ENCODE data around the gene CD300E. TPM values are rescaled to one million over a fixed set of nuclear protein-coding genes. Genes with fewer than 3 reads are reported as not detected.
A peak's percentile ranks its signal among the peaks of the same experiment; 100 is the strongest.

The CD300E gene
- total and polyA plus RNA-seq, 2 donors (not counting 1 experiment from before 2014, with no cell fraction given) = 0.10 to 0.92 TPM

- Histone ChIP-seq H3K27me3 (replicated peaks in 1 of 4; ENCODE audit: control extremely low read depth in 1 of 4, control insufficient read depth in 3 of 4, insufficient read depth in 4 of 4, low read length in 3 of 4) (peaks cover 0 to 12% (median 1%) of the 10 kb centered on the region in 4 experiments), H3K36me3 (replicated peaks in 1 of 2; ENCODE audit: control extremely low read depth in 1 of 2, control insufficient read depth in 1 of 2, extremely low read depth in 1 of 2, insufficient read depth in 2 of 2, low read length in 1 of 2) (no peaks in the 10 kb centered on the region), H2AFZ (ENCODE audit: insufficient read depth, low read depth, low read length, poor library complexity, severe bottlenecking) (no peak overlapping the region), H3K4me1 (ENCODE audit: control insufficient read depth in 2 of 2, insufficient read depth in 2 of 2, low read length in 2 of 2) (peaks cover 35 to 38% of the 10 kb centered on the region in 2 donors), H3K9me3 (ENCODE audit: control extremely low read depth in 1 of 3, control insufficient read depth in 2 of 3, insufficient read depth in 1 of 3, low read length in 2 of 3) (peaks cover 0 to 16% (median 3%) of the 10 kb centered on the region in 3 donors), H3K79me2 (ENCODE audit: control insufficient read depth, insufficient read depth, low read length) (no peaks in the 10 kb centered on the region), H3K4me2 (replicated peaks; ENCODE audit: low read depth, low read length, poor library complexity, severe bottlenecking) (peak overlapping the region; percentile 40), H3K27ac (ENCODE audit: low read length in 2 of 2) (no peak overlapping the region), H4K20me1 (ENCODE audit: control insufficient read depth, insufficient read depth, low read length, poor library complexity, severe bottlenecking) (no peaks in the 10 kb centered on the region), H3K9ac (ENCODE audit: low read length) (no peak overlapping the region), H3K4me3 (ENCODE audit: control extremely low read depth in 1 of 5, extremely low read depth in 1 of 5, insufficient read depth in 1 of 5, low read depth in 2 of 5, low read length in 4 of 5) (no peak overlapping the region)
- intact Hi-C loops (cut with micrococcal nuclease) = no loop called here
- ATAC-seq (ENCODE audit: low read depth) = no peak
- ChIA-PET CTCF (interaction anchor here (0.7 kb wide), 1 partner anchor 40 kb away, joined by 3 read pairs; no protein-coding TSS in a partner anchor), POLR2A (no interaction called here)
- H3K27ac Mint-ChIP-seq = no peak overlapping the region
- H3K9me3 Mint-ChIP-seq (ENCODE audit: insufficient read depth) = no peaks in the 10 kb centered on the region
- no peak for TF ChIP-seq EZH2 (IDR thresholded peaks at IDR 0.05; ENCODE audit: borderline replicate concordance, insufficient read depth, low read depth, low read length, poor library complexity, severe bottlenecking)
- TF ChIP-seq CTCF (IDR thresholded peaks at IDR 0.05) = no peak
- H3K4me1 Mint-ChIP-seq = peaks cover 28% of the 10 kb centered on the region
- 100% methylated on average over 4 of the region's 10 CpGs for WGBS (ENCODE audit: insufficient coverage)
- no peak overlapping the region for H3K4me3 Mint-ChIP-seq
- DNase-seq = no peak
- peaks cover 10% of the 10 kb centered on the region for H3K27me3 Mint-ChIP-seq
Measured at GRCh38 chr17:74605361-74605760, 18.2 kb downstream of the CD300E start.

GRCh38 chr17:74604761-74605160 is 18.8 kb downstream of the CD300E start:
- H2AFZ ChIP-seq (ENCODE audit: insufficient read depth, low read depth, low read length, poor library complexity, severe bottlenecking) = no peak overlapping the region
- no peak overlapping the region for H3K27ac Mint-ChIP-seq
- no peak overlapping the region for H3K9ac ChIP-seq (ENCODE audit: low read length)
- H3K27me3 Mint-ChIP-seq = peaks cover 10% of the 10 kb centered on the region
- H3K4me3 ChIP-seq (ENCODE audit: control extremely low read depth in 1 of 5, extremely low read depth in 1 of 5, insufficient read depth in 1 of 5, low read depth in 2 of 5, low read length in 4 of 5) = no peak overlapping the region
- intact Hi-C loops (cut with micrococcal nuclease) = loop anchor here (5.0 kb wide), 2 partner anchors 38 to 237 kb away; partner anchors contain the start of gene GPR142
- H3K9me3 Mint-ChIP-seq (ENCODE audit: insufficient read depth) = no peaks in the 10 kb centered on the region
- POLR2A ChIA-PET = no interaction called here
- no peak overlapping the region for H3K27ac ChIP-seq (ENCODE audit: low read length in 2 of 2)
- ATAC-seq (ENCODE audit: low read depth) = no peak
- H3K4me1 ChIP-seq (ENCODE audit: control insufficient read depth in 2 of 2, insufficient read depth in 2 of 2, low read length in 2 of 2) = peaks cover 38 to 40% of the 10 kb centered on the region in 2 donors
- TF ChIP-seq CTCF (IDR thresholded peaks at IDR 0.05) (no peak), EZH2 (IDR thresholded peaks at IDR 0.05; ENCODE audit: borderline replicate concordance, insufficient read depth, low read depth, low read length, poor library complexity, severe bottlenecking) (no peak)
- no peaks in the 10 kb centered on the region for H3K36me3 ChIP-seq (replicated peaks in 1 of 2; ENCODE audit: control extremely low read depth in 1 of 2, control insufficient read depth in 1 of 2, extremely low read depth in 1 of 2, insufficient read depth in 2 of 2, low read length in 1 of 2)
- no peak overlapping the region for H3K4me3 Mint-ChIP-seq
- no peaks in the 10 kb centered on the region for H4K20me1 ChIP-seq (ENCODE audit: control insufficient read depth, insufficient read depth, low read length, poor library complexity, severe bottlenecking)
- H3K27me3 ChIP-seq (replicated peaks in 1 of 4; ENCODE audit: control extremely low read depth in 1 of 4, control insufficient read depth in 3 of 4, insufficient read depth in 4 of 4, low read length in 3 of 4) = peaks cover 0 to 12% (median 1%) of the 10 kb centered on the region in 4 experiments
- peaks cover 0 to 16% (median 3%) of the 10 kb centered on the region in 3 donors for H3K9me3 ChIP-seq (ENCODE audit: control extremely low read depth in 1 of 3, control insufficient read depth in 2 of 3, insufficient read depth in 1 of 3, low read length in 2 of 3)
- DNase-seq = no peak
- peak overlapping the region; percentile 40 for H3K4me2 ChIP-seq (replicated peaks; ENCODE audit: low read depth, low read length, poor library complexity, severe bottlenecking)
- peaks cover 34% of the 10 kb centered on the region for H3K4me1 Mint-ChIP-seq
- H3K79me2 ChIP-seq (ENCODE audit: control insufficient read depth, insufficient read depth, low read length) = no peaks in the 10 kb centered on the region
- CTCF ChIA-PET = interaction anchor here (0.7 to 1.9 kb wide), 6 partner anchors 15 to 237 kb away, joined by 3 to 8 read pairs (median 5); no protein-coding TSS in a partner anchor
- WGBS (ENCODE audit: insufficient coverage) = 97% methylated on average over 9 of the region's 10 CpGs

All from B cell (primary cell).